GM12864 (cell line): Measurements from ENCODE around the gene TRAPPC2B.

Source experiments
- DNase-seq: peaks from one replicate; pipeline ENCODE4 v3.0.0-alpha.2; 2011; ENCODE audit warnings: low read depth
- H3K4me3 ChIP-seq: 2 replicates; pipeline ENCODE4 v1.5.1; 2011; ENCODE audit warnings: mild to moderate bottlenecking, low read depth, low read length, control low read depth
- CTCF ChIP-seq: IDR thresholded peaks from 2 replicates; pipeline ENCODE4 v1.5.1; 2011; ENCODE audit warnings: low read depth, mild to moderate bottlenecking, moderate library complexity, low read length, control low read depth, inconsistent platforms; ENCODE audit errors: missing control alignments

The TRAPPC2B gene

GRCh38 chr19:57382806-57383488 is 19.6 kb downstream of the TRAPPC2B start:
- TF ChIP-seq CTCF: no peak
- H3K4me3 ChIP-seq: no peak overlapping the region
- no peak for DNase-seq

- no peak for TF ChIP-seq CTCF
- peak overlapping the region; percentile 70 for H3K4me3 ChIP-seq
- DNase-seq: no peak
Observed at GRCh38 chr19:57389194-57389729, 25.9 kb downstream of the TRAPPC2B start.

GRCh38 chr19:57389730-57390598 is 26.6 kb downstream of the TRAPPC2B start, which contains the start of gene ZNF548:
ZNF548 (plus strand) TSS chr19:57389854; CDS start chr19:57390100, 246 bp downstream.
- peak; percentile 96 for DNase-seq
- H3K4me3 ChIP-seq: peak within 1 kb of the TSS; percentile 70
- peak; percentile 21 for TF ChIP-seq CTCF

GRCh38 chr19:57395710-57396109 is 32.4 kb downstream of the TRAPPC2B start:
- H3K4me3 ChIP-seq: no peak overlapping the region
- no peak for DNase-seq
- TF ChIP-seq CTCF: no peak

- H3K4me3 ChIP-seq: no peak overlapping the region
- DNase-seq: no peak
- no peak for TF ChIP-seq CTCF
Observed at GRCh38 chr19:57398868-57399267, 35.5 kb downstream of the TRAPPC2B start.

- DNase-seq: no peak
- H3K4me3 ChIP-seq: no peak overlapping the region
- TF ChIP-seq CTCF: no peak
Observed at GRCh38 chr19:57403737-57404563, 40.6 kb downstream of the TRAPPC2B start.
